NCI-H2171 (cell line): ENCODE results near the gene CAMK2N2.

Experiments
- DNase-seq: peaks from one replicate; lab custom pipeline; 2025; lab: John Stamatoyannopoulos, UW

Gene CAMK2N2

GRCh38 chr3:184222521-184222920 is 38.8 kb downstream of the CAMK2N2 start:
- no peak for DNase-seq

DNA sequence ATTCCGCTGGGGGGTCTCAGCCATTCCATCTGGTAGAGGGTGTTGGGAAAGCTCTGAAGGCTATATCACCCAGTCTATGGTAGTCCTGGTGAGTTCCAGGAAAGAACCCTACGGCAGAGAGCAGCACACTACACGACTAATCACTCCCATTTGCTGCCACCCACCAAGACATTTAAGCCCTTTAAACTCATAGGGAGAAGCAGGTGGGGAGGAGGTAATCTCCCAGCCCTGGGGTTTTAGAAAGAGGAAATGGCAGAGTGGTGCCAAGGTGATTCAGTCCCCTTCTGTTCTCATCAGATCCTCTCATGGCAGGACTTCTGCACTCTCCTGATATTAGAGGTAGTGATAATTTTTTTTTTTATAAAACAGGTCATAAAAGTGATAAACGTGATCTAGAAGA is 42.5 kb downstream of the CAMK2N2 start:
- no peak for DNase-seq

GRCh38 chr3:184211718-184212117 is 49.6 kb downstream of the CAMK2N2 start:
- DNase-seq = no peak

DNA sequence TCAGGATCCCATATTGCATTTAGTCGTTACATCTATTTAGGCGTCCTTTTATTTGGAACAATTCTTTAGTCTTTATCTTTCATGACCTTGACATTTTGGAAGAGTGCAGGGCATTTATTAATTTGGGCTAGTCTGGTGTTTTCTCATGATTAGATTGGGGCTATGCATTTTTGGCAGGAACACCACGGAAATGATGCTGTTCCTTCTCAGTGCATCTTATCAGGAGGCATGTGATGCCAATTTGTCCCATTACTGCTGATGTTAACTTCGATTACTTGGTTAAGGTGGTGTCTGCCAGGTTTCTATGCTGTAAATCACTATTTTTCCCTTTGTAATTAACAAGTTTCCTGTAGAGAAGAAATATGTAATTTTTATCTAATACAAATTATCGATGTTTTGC is 50.1 kb downstream of the CAMK2N2 start:
- DNase-seq = no peak
